IMR-90 (cell line): ENCODE data around the gene CDH3. TPM values are rescaled to one million over a fixed set of nuclear protein-coding genes. Genes with fewer than 3 reads are reported as not detected.

Source experiments
- ATAC-seq: fragments of 200-7000 bp; cut with Tn5 transposase; 2 replicates; pipeline ENCODE4 v1.9.1; 2020; ENCODE audit warnings: low read depth, mild to moderate bottlenecking, moderate library complexity
- BruUV-seq: library from RNA; stranded (reverse); fragments of 400-500 nt; replicated peaks from 2 replicates; lab custom pipeline; 2021; lab: Mats Ljungman, UMichigan
- CTCF ChIA-PET: fragments of 300-600 bp; formaldehyde crosslinking; extraction: SDS; loops from one replicate; lab custom pipeline; 2021; ENCODE audit warnings: antibody characterized with exemption; lab: Yijun Ruan, JAX
- POLR2A ChIA-PET: fragments of 300-600 bp; sonication (Branson Sonifier 250); formaldehyde crosslinking; loops from one replicate; lab custom pipeline; 2022; ENCODE audit warnings: antibody characterized with exemption; ENCODE audit not compliant: unreplicated experiment; lab: Charles Lee
- DNase-seq: peaks from one replicate; pipeline ENCODE4 v3.0.0; 2013
- H2AFZ ChIP-seq: replicated peaks from 2 replicates; pipeline ENCODE3; 2013; ENCODE audit warnings: low read length, mild to moderate bottlenecking; ENCODE audit not compliant: poor library complexity
- H2AK5ac ChIP-seq: 2 replicates; pipeline ENCODE4 v1.6.1; 2013; ENCODE audit warnings: low read depth, low read length, inconsistent platforms
- H2AK9ac ChIP-seq: replicated peaks from 2 replicates; pipeline ENCODE3; 2013; ENCODE audit warnings: mild to moderate bottlenecking, low read depth, low read length, moderate library complexity; ENCODE audit not compliant: poor library complexity
- H2BK120ac ChIP-seq: 2 replicates; pipeline ENCODE4 v1.6.1; 2013; ENCODE audit warnings: low read depth, low read length, inconsistent platforms
- H2BK15ac ChIP-seq: 3 replicates; pipeline ENCODE4 v1.6.1; 2013; ENCODE audit warnings: low read depth, low read length, inconsistent platforms
- H2BK20ac ChIP-seq: 2 replicates; pipeline ENCODE4 v1.6.1; 2013; ENCODE audit warnings: low read depth, mild to moderate bottlenecking, inconsistent platforms, low read length, moderate library complexity
- H2BK5ac ChIP-seq: 2 replicates; pipeline ENCODE4 v1.6.1; 2013; ENCODE audit warnings: mild to moderate bottlenecking, low read depth, low read length, inconsistent platforms; ENCODE audit not compliant: poor library complexity, severe bottlenecking
- H3K14ac ChIP-seq: replicated peaks from 2 replicates; pipeline ENCODE4 v1.6.1; 2013; ENCODE audit warnings: low read depth, low read length, inconsistent platforms
- H3K18ac ChIP-seq: 2 replicates; pipeline ENCODE4 v1.6.1; 2013; ENCODE audit warnings: low read depth, low read length, control low read depth
- H3K23ac ChIP-seq: 2 replicates; pipeline ENCODE4 v1.6.1; 2013; ENCODE audit warnings: low read depth, low read length, inconsistent platforms
- H3K27ac ChIP-seq: 2 replicates; pipeline ENCODE4 v1.5.1; 2013; ENCODE audit warnings: mild to moderate bottlenecking, control low read depth, low read length; ENCODE audit not compliant: insufficient read depth
- H3K27me3 ChIP-seq: 2 replicates; pipeline ENCODE4 v1.6.1; 2013; ENCODE audit warnings: low read length; ENCODE audit not compliant: control insufficient read depth, insufficient read depth
- H3K36me3 ChIP-seq: 2 replicates; pipeline ENCODE4 v1.6.1; 2013; ENCODE audit warnings: low read length, mixed read lengths; ENCODE audit not compliant: control insufficient read depth, insufficient read depth
- H3K4ac ChIP-seq: 2 replicates; pipeline ENCODE4 v1.6.1; 2013; ENCODE audit warnings: low read depth, low read length, inconsistent platforms
- H3K4me1 ChIP-seq: 2 replicates; pipeline ENCODE4 v1.6.1; 2013; ENCODE audit warnings: low read length, mixed read lengths; ENCODE audit not compliant: control insufficient read depth, insufficient read depth
- H3K4me2 ChIP-seq: 2 replicates; pipeline ENCODE4 v1.6.1; 2013; ENCODE audit warnings: low read depth, mild to moderate bottlenecking, control low read depth, low read length, moderate library complexity
- H3K4me3 ChIP-seq: 2 replicates; pipeline ENCODE4 v1.5.1; 2013; ENCODE audit warnings: low read depth, mild to moderate bottlenecking, control low read depth, low read length, moderate library complexity; ENCODE audit not compliant: insufficient read depth
- H3K56ac ChIP-seq: 2 replicates; pipeline ENCODE4 v1.6.1; 2013; ENCODE audit warnings: low read length, inconsistent platforms; ENCODE audit not compliant: insufficient read depth; ENCODE audit errors: extremely low read depth
- H3K79me1 ChIP-seq, 2 experiments: 2 replicates each; pipeline ENCODE4 v1.6.1; 2013; ENCODE audit warnings: low read length in 2 of 2, inconsistent platforms in 1 of 2, low read depth in 1 of 2
- H3K9ac ChIP-seq: 2 replicates; pipeline ENCODE4 v1.6.1; 2013; ENCODE audit warnings: low read depth, low read length, control low read depth
- H3K9me1 ChIP-seq: 2 replicates; pipeline ENCODE4 v1.6.1; 2013; ENCODE audit warnings: low read length, inconsistent platforms; ENCODE audit not compliant: insufficient read depth
- H3K9me3 ChIP-seq: 2 replicates; pipeline ENCODE4 v1.6.1; 2013; ENCODE audit warnings: low read length; ENCODE audit not compliant: control insufficient read depth, insufficient read depth
- H4K20me1 ChIP-seq: 2 replicates; pipeline ENCODE4 v1.6.1; 2013; ENCODE audit warnings: low read length, inconsistent platforms; ENCODE audit not compliant: insufficient read depth
- H4K5ac ChIP-seq: 2 replicates; pipeline ENCODE4 v1.6.1; 2013; ENCODE audit warnings: mild to moderate bottlenecking, low read depth, low read length, control low read depth
- H4K8ac ChIP-seq, 2 experiments: 2 replicates each; pipeline ENCODE4 v1.6.1; 2013; ENCODE audit warnings: low read depth in 2 of 2, low read length in 2 of 2, control low read depth in 1 of 2, inconsistent platforms in 1 of 2
- H4K91ac ChIP-seq: 2 replicates; pipeline ENCODE4 v1.6.1; 2013; ENCODE audit warnings: low read depth, low read length, inconsistent platforms; ENCODE audit not compliant: insufficient read depth
- BHLHE40 ChIP-seq: fragments of 150-350 bp; IDR thresholded peaks from 2 replicates; pipeline ENCODE4 v1.6.1; 2016; ENCODE audit warnings: mild to moderate bottlenecking, low read depth, low read length
- CEBPB ChIP-seq: IDR thresholded peaks from 2 replicates; pipeline ENCODE4 v1.6.1; 2012; ENCODE audit warnings: low read depth, low read length, improper control_type of control experiment
- CHD1 ChIP-seq: IDR thresholded peaks from 2 replicates; pipeline ENCODE4 v1.6.1; 2012; ENCODE audit warnings: low read depth, low read length, improper control_type of control experiment
- CTCF ChIP-seq: conservative IDR thresholded peaks from 2 replicates; pipeline ENCODE4 v1.5.1; 2012; ENCODE audit warnings: mild to moderate bottlenecking, low read depth, low read length, improper control_type of control experiment
- ELK1 ChIP-seq: fragments of 150-350 bp; IDR thresholded peaks from 2 replicates; pipeline ENCODE4 v1.6.1; 2016; ENCODE audit warnings: low read depth, mild to moderate bottlenecking, low read length, moderate library complexity, borderline replicate concordance
- FOS ChIP-seq: fragments of 150-350 bp; IDR thresholded peaks from 2 replicates; pipeline ENCODE4 v1.6.1; 2016; ENCODE audit warnings: low read depth, low read length
- MAFK ChIP-seq: IDR thresholded peaks from 2 replicates; pipeline ENCODE4 v1.6.1; 2012; ENCODE audit warnings: low read depth, low read length, improper control_type of control experiment
- MAZ ChIP-seq: IDR thresholded peaks from 2 replicates; pipeline ENCODE4 v1.6.1; 2012; ENCODE audit warnings: low read depth, mild to moderate bottlenecking, low read length, improper control_type of control experiment, moderate library complexity, borderline replicate concordance
- MXI1 ChIP-seq: IDR thresholded peaks from 2 replicates; pipeline ENCODE4 v1.6.1; 2012; ENCODE audit warnings: low read depth, mild to moderate bottlenecking, low read length, moderate library complexity, borderline replicate concordance
- NFE2L2 ChIP-seq: fragments of 150-350 bp; IDR thresholded peaks from 2 replicates; pipeline ENCODE4 v1.6.1; 2016; ENCODE audit warnings: low read depth, mild to moderate bottlenecking, low read length
- POLR2A ChIP-seq: IDR thresholded peaks from 2 replicates; pipeline ENCODE4 v1.6.1; 2012; ENCODE audit warnings: mild to moderate bottlenecking, low read depth, low read length
- RAD21 ChIP-seq: IDR thresholded peaks from 2 replicates; pipeline ENCODE4 v1.6.1; 2012; ENCODE audit warnings: low read length, improper control_type of control experiment
- RCOR1 ChIP-seq: IDR thresholded peaks from 2 replicates; pipeline ENCODE4 v1.6.1; 2012; ENCODE audit warnings: mild to moderate bottlenecking, low read length, improper control_type of control experiment; ENCODE audit not compliant: insufficient replicate concordance
- RFX5 ChIP-seq: IDR thresholded peaks from 2 replicates; pipeline ENCODE4 v1.8.0; 2012; ENCODE audit warnings: low read depth, mild to moderate bottlenecking, low read length, moderate library complexity
- SMC3 ChIP-seq: fragments of 150-350 bp; IDR thresholded peaks from 2 replicates; pipeline ENCODE4 v1.6.1; 2016; ENCODE audit warnings: low read depth, mild to moderate bottlenecking, antibody characterized with exemption, low read length, moderate library complexity
- USF2 ChIP-seq: fragments of 150-350 bp; IDR thresholded peaks from 2 replicates; pipeline ENCODE4 v1.6.1; 2017; ENCODE audit warnings: mild to moderate bottlenecking, antibody characterized with exemption, low read length, low read depth
- WGBS, 2 experiments: methylation state at CpG; one replicate each; pipeline versions ENCODE4 v1.1.5 to v1.1.7; 2013; ENCODE audit warnings: missing lambda C conversion rate in 2 of 2; ENCODE audit not compliant: insufficient read length in 1 of 2; ENCODE audit errors: extremely low coverage in 2 of 2; 5-methylcytosine and 5-hydroxymethylcytosine counted together
- dilution Hi-C: fragments of 300-500 bp; cut with HindIII; formaldehyde crosslinking; loops from one replicate; pipeline ENCODE4 v1.14.3; 2018; ENCODE audit warnings: low sequenced_read_pairs; ENCODE audit not compliant: unreplicated experiment
- in situ Hi-C: fragments of 300-500 bp; cut with MboI; formaldehyde crosslinking; loops from 3 replicates; pipeline ENCODE4 v1.14.3; 2019; ENCODE audit warnings: low sequenced_read_pairs, inconsistent platforms, mixed read lengths
- intact Hi-C: fragments of 100-400 bp; cut with micrococcal nuclease; formaldehyde crosslinking; loops from 2 replicates; pipeline ENCODE4 v1.10.0; 2022
- polyA plus RNA-seq, 3 experiments: library from polyadenylated mRNA; depleted of rRNA; stranded (reverse); fragments of >200 nt; gene quantifications; 2 replicates each; pipeline ENCODE4 v1.2.3, GENCODE V29; 2012; ENCODE audit warnings: low replicate concordance in 1 of 3
- total RNA-seq: library from RNA; depleted of rRNA; stranded (reverse); fragments of >200 nt; gene quantifications from 2 replicates; pipeline ENCODE4 v1.2.3, GENCODE V29; 2012

Gene CDH3
- total and polyA plus RNA-seq, 2 of the 4 experiments (the other 2 are of a cell fraction): not detected

GRCh38 chr16:68636818-68637217, 8.3 kb upstream of the CDH3 start:
- Histone ChIP-seq H3K4me3 (no peak overlapping the region), H2AK9ac (no peak overlapping the region), H3K14ac (no peak overlapping the region), H4K20me1 (no peaks in the 10 kb centered on the region), H2AK5ac (no peak overlapping the region), H3K9me3 (no peaks in the 10 kb centered on the region; the same call in 1 of the 2 replicates), H3K4me1 (no peaks in the 10 kb centered on the region), H4K8ac (no peak overlapping the region), H2BK15ac (no peak overlapping the region), H2BK20ac (no peak overlapping the region), H3K27ac (no peak overlapping the region), H4K5ac (no peak overlapping the region), H3K36me3 (no peaks in the 10 kb centered on the region), H3K23ac (no peak overlapping the region), H3K79me1 (no peaks in the 10 kb centered on the region), H3K27me3 (no peaks in the 10 kb centered on the region; the same call in 1 of the 2 replicates), H2BK120ac (no peak overlapping the region), H3K4ac (no peak overlapping the region), H2AFZ (no peak overlapping the region), H4K91ac (no peak overlapping the region), H3K4me2 (no peak overlapping the region), H2BK5ac (no peak overlapping the region), H3K56ac (no peak overlapping the region), H3K9me1 (no peaks in the 10 kb centered on the region), H3K9ac (no peak overlapping the region), H3K18ac (no peak overlapping the region)
- ChIA-PET POLR2A (no interaction called here), CTCF (no interaction called here)
- no peak for DNase-seq
- dilution Hi-C loops: no loop called here
- no CpG with 5 or more reads among the region's 1 CpG for WGBS, 2 experiments
- peak; percentile 37; the same call in 1 of the 2 replicates for ATAC-seq
- TF ChIP-seq CHD1 (no peak), MAFK (no peak), BHLHE40 (no peak), MAZ (no peak), ELK1 (no peak), CEBPB (no peak), RFX5 (no peak), POLR2A (no peak), CTCF (no peak), NFE2L2 (no peak), SMC3 (no peak), RAD21 (no peak), FOS (no peak), MXI1 (no peak), RCOR1 (no peak), USF2 (no peak)
- no TSS peak for BruUV-seq
- intact Hi-C loops: no loop called here
- in situ Hi-C loops: no loop called here
